Suppressor macrophage (primary cell): ENCODE measurements around the gene WRAP53.
A peak's percentile ranks its signal among the peaks of the same experiment; 100 is the strongest.

Source experiments
- DNase-seq, 4 experiments: peaks; one replicate each; pipeline ENCODE4 v3.0.0-alpha.2; 2020 to 2022

Gene WRAP53

DNA sequence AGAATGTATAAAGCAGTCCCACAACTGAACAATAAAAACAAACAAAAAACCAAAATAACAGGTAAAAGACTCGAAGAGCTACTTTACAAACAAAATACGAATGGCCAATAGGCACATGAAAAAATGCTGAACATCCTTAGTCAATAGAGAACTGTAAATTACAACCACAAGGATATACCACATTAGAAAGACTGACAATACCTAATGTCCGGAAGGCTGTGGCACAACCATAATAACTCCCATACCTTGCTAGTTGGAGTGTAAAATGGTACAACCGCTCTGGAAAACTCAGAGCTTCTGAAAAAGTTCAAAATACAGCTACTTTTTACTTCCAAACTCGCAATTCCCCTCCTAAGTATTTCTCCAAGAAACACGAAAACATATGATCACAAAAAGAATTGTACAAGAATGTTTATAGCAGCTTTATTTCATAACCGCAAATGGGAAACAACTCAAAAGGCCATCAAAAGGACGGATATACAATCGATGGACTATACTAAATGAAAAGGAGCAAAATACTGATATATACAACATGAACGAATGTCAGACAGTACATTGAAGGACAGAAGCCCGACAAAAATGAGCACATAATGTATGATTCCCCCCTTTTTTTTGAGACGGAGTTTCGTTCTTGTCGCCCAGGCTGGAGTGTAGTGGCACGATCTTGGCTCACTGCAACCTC is 3.3 kb upstream of the WRAP53 start:
- DNase-seq = no peak

DNA sequence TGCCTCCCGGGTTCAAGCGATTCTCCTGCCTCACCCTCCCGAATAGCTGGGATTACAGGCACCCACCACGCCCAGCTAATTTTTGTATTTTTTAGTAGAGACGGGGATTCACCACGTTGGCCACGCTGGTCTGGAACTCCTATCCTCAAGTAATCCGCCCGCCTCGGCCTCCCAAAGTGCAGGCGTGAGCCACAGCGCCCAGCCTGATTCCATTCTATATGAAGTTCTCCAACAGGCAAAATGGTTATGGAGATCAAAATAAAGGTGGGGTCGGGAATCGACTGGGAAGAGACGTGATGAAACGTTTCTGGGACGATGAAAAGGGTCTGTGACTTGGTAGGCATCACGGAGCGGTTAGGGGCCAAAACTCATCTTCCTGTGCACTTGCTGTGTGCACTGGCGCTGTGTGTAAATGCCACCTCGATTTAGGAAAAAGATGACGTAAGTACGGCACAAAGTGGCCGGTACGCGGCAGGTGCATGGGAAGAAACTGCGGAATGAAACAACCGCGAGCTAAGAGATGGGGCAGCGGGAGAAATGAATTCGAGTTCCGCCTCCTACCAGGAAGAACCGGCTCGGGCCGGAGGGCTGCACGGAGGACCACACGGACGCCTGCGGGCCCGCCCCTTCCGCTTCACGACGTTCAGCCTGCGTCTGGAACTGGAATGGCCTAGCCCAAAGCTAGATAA is 2.6 kb upstream of the WRAP53 start:
- peak; percentile 97 to 98 (median 98) for DNase-seq

DNA sequence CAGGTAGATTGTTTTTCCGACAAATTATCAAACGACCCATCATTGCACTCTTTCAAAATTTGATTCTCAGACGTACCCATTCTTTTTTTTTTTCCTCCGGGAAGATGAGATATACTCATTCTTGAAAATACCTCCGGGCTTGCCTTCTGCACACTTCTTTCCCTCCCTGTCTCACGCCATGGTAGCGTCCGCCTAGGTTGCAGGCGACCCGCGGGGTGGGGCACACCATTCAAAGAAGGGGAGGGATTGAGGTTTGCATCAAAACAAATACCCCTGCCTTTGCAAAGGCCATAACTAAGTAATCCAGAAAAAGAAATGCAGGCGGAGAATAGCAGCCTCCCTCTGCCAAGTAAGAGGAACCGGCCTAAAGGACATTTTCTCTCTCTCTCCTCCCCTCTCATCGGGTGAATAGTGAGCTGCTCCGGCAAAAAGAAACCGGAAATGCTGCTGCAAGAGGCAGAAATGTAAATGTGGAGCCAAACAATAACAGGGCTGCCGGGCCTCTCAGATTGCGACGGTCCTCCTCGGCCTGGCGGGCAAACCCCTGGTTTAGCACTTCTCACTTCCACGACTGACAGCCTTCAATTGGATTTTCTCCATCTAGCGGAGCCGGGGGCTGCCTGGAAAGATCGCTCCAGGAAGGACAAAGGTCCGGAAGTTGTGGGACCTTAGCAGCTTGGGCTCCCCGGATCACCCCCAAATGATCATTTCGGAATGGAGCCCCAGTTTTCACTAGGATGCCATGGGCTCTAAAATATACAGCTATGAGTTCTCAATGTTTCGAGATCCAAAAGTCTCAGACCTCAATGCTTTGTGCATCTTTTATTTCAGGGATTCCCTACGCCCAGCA is 1.8 kb upstream of the WRAP53 start:
- peak; percentile 80 to 91 (median 88) for DNase-seq

DNA sequence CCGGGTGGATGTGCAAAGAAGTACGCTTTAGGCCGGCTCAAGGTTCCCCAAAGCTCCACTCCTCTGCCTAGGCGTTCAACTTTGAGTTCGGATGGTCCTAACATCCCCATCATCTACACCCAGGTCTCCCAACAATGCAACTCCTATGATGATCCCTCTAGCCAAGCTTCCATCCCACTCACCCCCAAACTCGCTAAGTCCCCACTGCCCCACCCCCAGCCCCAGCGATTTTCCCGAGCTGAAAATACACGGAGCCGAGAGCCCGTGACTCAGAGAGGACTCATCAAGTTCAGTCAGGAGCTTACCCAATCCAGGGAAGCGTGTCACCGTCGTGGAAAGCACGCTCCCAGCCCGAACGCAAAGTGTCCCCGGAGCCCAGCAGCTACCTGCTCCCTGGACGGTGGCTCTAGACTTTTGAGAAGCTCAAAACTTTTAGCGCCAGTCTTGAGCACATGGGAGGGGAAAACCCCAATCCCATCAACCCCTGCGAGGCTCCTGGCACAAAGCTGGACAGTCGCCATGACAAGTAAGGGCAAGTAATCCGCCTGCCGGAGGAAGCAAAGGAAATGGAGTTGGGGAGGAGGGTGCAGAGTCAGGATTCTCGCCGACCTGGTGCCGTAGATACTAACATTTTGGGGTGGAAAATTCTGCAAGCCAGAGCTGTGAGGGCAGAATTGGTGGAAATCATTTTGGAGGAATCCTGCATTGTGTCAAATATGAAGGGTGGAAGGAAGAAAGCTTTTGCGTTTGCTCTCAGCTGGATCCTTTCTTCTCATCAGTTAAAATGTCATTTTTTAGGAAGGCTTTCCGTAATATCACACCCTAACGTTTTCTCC is 987 bp upstream of the WRAP53 start, which contains the start of gene TP53:
TSS of gene TP53 (minus strand) at position 419 of the 836 bp plus-strand sequence. CDS start 10,896 bp downstream, outside the sequence.
- DNase-seq = peak; percentile 89 to 95 (median 94)

DNA sequence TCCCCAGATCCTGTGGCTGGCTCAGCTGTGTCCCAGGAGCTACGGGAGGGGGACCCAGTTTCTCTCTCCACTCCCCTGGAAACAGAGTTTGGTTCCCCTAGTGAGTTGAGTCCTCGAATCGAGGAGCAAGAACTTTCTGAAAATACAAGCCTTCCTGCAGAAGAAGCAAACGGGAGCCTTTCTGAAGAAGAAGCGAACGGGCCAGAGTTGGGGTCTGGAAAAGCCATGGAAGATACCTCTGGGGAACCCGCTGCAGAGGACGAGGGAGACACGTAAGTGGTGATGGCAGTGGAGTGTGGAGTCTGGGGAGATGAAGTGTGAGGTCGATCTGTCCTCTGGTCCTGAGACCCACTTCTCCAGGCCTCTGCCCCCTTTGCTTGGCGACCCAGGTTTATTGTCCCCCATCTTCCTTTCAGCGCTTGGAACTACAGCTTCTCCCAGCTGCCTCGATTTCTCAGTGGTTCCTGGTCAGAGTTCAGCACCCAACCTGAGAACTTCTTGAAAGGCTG is 585 bp downstream of the WRAP53 start:
- DNase-seq = no peak

DNA sequence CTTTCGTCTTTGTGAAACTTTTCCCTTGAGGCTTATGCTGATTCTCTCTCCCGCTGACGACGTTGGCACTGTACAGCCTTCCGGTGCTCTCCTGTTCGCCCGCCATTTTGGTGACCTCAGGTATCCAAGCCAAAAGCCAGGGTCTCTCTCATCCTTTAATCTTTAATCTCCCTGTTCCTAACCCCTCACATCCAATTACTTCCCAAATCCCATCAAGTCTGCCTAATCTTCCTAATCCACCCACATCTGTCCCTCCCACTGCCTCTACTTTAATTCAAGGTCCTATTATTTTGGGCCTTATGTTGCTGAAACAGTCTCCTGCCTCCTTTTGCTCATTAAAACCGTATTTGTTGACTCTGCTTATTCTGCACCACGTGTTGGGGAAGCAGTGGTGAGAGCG is 7.3 kb downstream of the WRAP53 start:
- no peak for DNase-seq

DNA sequence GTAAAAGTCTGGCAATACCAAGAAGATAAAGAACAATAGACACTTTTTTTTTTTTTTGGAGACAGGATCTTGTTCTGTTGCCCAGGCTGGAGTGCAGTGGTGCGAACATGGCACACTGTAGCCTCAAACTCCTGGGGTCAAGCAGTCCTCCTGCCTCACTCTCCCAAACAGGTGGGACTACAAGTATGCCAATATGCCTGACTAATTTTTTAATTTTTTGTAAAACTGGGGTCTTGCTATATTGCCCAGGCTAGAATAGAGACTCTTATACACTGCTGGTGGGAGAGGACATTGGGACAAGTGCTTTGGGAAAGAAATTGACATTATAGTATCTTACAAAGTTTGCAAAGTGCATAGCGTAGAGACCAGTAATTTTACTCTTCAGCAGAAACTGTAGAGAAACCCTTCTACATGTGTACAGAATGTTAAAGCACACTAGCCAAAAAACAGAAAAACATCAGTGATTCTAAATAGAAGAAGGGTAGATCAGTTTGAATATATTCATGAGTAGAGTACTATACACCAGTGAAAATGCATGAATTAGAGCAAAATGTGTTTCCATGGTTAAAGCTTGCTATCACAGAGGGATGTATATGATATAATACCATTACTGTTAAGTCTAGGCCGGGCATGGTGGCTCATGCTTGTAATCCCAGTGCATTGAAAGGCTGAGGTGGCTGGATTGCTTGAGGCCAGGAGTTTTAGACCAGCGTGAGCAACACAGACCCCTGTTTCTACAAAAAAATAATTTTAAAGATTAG is 9.7 kb downstream of the WRAP53 start:
- DNase-seq = no peak

DNA sequence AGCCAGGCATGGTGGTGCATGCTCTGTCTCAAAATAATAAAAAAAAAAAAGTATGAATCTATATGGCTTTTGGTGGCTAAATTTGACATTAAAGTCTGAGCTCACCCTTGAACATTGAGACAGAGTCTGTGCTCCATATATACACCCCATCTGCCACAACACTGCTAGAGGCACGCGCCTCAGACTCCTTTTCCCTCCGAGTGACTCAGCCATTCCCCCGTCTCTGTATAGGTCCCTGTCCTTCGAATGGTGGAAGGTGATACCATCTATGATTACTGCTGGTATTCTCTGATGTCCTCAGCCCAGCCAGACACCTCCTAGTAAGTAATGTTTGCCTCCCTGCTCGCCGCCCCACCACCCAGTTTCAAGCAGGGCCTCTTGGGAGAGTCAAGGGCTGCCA is 12.2 kb downstream of the WRAP53 start:
- no peak for DNase-seq

DNA sequence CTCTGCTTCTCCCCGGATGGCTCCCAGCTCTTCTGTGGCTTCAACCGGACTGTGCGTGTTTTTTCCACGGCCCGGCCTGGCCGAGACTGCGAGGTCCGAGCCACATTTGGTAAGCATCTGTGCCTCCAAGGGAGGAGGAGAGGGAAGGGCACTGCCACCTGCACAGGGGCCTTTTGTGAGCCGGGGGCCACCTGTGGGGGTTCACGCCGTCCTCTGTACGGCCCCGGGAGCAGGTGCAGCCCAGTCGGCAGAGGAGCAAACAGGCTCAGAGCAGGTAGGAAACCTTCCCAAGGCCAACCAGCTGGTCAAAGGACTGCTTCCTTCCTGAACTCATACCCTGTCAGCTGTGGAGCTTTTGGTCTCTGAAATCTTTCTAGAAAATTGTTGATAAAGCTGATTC is 13.4 kb downstream of the WRAP53 start:
- no peak for DNase-seq

DNA sequence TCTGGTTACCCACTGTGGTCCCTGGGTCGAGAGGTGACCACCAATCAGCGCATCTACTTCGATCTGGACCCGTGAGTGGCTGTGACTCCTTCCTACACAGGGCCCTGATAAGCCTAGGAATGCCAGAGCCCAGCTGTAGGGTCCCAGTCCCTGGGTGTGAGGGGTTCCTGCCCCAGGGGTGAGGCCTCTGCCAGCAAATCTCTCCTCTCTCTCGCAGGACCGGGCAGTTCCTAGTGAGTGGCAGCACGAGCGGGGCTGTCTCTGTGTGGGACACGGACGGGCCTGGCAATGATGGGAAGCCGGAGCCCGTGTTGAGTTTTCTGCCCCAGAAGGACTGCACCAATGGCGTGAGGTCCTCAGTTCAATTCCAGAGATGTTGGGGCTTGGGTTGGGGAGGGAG is 14.5 kb downstream of the WRAP53 start:
- no peak for DNase-seq

DNA sequence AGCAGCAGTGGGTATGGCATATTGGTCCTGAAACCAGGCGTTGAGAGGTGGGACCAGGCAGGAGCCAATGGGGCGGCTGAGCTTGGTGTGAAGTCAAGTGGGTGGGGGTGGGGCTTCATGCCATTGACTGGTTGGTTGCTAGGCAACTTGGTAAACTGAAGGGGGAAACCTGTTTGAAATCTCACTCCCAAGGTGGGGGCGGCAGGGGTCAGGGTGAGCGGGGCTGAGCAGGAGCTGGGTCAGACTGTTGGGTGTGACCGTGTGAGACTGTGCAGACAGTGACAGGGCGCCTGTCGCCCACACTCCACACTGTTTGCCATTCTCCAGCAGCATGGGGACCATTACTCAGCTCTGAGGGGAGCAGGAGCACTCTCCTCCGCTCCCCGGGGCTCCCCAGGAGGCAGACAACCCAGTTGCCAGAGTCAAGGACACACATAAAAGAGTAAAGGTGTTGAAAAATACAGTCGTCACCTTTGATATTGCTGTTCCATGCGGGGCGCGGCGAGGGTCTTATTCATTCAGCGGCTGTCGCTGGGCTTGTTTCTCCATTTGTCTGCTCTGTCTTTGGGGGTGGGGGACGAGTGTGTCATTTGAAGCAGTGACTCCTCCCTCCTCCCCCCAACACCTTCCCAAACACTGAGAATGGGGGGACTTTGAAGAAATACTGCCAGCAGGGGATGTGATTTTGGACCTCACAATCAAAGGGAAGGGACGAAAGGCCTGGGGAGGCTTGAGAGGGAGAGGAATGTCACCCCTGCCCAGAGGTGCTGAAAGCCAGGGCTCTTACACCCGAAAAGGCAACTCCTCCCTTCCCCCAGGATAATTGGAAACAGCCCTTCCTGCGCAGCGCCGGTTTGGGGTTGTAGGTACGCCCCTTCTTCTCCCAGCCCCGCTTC is 15.6 kb downstream of the WRAP53 start:
- DNase-seq = no peak

DNA sequence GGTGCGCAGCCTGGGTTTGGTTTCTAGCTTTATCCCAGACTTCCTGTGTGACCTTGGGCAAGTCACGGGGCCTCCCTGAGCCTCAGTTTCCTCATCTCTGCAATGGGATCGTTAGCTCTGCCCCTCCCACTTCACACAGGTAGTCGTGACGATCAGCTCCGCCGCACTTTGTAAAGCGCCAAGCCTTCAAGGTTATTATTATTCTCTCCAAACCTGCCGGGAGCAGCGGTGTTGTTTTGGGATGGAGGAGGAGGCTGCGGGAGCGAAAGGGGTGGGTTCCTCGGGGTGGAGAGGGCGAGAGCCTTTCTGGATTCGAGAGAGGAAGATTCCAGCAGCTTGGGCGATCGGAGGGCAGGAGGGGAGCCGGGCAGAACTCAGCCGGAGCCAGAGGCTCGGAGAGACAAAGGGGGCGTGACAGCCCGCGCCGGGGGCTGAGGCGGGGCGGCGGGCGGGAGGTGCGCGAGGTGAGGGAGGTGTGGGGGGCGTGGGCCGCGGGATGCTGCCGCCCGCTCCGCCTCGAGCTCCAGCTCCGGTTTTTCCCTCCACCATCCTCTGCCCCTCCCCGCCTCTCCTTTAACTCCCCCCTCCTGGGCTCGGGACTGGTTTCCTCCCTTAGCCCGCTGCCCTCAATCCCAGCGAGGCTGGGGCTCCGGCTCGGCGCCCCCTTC is 16.5 kb downstream of the WRAP53 start, which contains the start of gene EFNB3:
TSS of gene EFNB3 (plus strand) at position 602 of the 668 bp plus-strand sequence. CDS start 397 bp downstream, outside the sequence.
- no peak for DNase-seq

DNA sequence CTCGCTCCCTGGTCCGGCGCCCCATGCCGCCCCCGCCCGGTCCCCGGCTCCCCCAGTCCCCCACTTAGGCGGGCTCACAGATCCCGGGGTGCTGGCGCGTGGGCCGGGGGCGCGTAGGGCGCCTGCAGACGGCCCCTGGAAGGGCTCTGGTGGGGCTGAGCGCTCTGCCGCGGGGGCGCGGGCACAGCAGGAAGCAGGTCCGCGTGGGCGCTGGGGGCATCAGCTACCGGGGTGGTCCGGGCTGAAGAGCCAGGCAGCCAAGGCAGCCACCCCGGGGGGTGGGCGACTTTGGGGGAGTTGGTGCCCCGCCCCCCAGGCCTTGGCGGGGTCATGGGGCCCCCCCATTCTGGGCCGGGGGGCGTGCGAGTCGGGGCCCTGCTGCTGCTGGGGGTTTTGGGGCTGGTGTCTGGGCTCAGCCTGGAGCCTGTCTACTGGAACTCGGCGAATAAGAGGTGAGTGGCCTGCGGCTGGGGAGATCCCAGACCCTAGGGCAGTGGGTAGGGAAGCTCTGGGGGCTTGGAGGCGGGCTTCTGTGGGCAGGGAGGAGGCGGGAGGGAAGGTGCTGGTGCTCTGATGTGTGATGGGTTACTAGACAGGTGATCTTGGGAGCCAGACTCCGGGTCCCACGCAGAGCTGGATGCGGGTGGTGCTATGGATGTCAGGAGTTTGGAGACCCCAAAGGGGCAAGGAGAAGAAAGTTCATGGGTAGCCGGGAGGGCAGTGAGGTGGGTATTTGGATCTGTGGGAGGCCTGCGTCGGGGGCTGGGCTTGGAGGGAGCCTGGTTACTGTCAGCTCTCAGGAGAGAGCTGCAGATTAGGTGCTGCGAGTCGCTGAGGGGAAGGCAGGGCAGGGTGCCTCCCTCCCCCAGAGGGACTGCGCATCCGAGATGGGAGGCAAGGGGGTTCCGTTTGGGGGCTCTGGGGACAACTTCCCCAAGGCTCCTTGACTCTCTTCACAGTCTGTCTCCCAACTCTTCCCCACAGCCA is 17.3 kb downstream of the WRAP53 start:
- no peak for DNase-seq

DNA sequence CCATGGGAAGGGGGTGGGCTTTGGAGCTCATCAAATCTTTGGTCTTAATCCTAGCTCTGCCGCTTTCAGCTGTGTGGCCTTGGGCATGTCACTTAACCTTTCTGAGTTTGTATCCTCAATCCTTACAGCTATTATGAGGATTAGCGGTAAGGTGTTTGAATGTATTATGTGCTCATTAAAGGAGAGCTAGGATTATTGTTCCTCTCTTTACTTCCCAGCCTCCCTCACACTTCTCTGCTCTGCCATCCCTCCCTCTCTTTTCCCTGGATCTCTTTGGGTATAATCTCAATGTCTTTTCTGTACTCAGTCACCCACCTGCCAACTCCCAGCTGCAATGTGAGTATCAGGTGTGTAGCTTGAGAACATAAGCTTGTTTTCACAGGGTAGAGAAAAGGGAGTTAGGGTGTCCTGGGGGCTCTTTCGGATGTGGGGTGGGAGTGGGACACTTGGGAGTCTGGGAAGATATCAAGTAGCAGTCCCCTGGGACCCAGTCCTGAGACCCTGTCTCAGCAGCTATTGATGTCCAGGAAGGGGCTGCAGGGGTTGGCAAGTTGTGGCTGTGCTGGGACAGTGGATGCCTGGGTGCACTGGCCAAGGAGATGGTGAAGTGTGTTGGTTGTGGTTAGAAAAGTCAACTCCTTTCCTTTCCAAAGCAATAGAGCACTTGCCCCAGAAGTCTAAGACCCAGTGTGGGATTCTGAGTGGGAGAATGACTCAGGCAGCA is 18.5 kb downstream of the WRAP53 start:
- DNase-seq = no peak

DNA sequence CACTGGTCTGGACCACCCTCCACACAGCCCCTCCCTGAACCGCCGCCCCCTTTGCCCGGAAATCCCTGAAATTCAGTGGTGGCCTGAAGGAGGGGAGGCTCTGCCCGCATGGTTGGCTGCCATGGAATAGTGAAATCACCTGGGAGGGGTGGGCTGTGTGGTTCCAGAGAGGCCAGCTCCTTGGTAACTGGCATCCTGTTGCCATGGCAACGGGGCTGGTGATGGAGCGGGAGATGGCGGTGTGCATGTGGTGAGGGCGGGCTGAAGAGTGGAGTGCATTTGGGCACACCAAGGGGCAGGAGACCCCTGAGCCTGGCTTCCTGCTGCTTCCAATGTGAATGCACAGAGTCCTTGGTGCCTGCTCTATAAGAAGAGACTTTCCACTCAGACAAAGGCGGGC is 19.2 kb downstream of the WRAP53 start:
- DNase-seq = no peak

DNA sequence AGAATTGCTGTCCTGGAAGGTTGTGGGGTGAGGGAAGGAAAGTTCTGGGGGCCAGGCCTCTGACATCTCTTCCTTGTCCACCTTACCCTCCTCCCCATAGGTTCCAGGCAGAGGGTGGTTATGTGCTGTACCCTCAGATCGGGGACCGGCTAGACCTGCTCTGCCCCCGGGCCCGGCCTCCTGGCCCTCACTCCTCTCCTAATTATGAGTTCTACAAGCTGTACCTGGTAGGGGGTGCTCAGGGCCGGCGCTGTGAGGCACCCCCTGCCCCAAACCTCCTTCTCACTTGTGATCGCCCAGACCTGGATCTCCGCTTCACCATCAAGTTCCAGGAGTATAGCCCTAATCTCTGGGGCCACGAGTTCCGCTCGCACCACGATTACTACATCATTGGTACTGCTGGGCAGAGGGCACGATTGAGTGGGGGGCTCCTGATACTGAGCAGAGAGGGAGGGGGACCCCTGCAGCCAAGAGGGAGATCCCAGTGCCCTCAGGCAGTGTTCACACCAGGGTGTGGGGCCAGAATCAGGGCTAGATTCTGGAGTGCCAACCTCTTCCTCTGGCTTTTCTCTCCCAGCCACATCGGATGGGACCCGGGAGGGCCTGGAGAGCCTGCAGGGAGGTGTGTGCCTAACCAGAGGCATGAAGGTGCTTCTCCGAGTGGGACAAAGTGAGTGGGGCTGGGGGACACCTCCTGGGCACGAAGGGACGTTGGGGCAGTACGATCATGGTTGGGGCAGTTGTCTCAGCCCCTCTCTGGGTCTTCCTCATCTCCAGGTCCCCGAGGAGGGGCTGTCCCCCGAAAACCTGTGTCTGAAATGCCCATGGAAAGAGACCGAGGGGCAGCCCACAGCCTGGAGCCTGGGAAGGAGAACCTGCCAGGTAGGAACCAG is 19.8 kb downstream of the WRAP53 start:
- no peak for DNase-seq

DNA sequence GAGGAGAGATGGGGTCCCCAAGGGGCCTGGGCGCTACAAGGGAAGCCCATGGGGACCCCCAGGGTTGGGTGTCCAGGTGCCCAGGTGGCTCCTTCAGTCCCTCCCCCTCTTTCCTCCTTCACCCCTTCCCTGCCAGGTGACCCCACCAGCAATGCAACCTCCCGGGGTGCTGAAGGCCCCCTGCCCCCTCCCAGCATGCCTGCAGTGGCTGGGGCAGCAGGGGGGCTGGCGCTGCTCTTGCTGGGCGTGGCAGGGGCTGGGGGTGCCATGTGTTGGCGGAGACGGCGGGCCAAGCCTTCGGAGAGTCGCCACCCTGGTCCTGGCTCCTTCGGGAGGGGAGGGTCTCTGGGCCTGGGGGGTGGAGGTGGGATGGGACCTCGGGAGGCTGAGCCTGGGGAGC is 20.8 kb downstream of the WRAP53 start:
- DNase-seq = no peak
